Umbilical cord (tissue), 2 donors: ENCODE data around the gene RFX3. TPM values are rescaled to one million over a fixed set of nuclear protein-coding genes. Genes with fewer than 3 reads are reported as not detected.

Source experiments
- DNase-seq: peaks from one replicate; pipeline ENCODE4 v3.0.0-alpha.2; 2015; ENCODE audit warnings: low spot score
- total RNA-seq: library from RNA; depleted of rRNA; stranded (reverse); fragments of >200 nt; gene quantifications from one replicate; pipeline ENCODE4 v1.2.3, GENCODE V29; 2014; ENCODE audit warnings: low replicate concordance; ENCODE audit not compliant: insufficient read depth

The RFX3 gene
- 11.3 TPM for total RNA-seq

DNA sequence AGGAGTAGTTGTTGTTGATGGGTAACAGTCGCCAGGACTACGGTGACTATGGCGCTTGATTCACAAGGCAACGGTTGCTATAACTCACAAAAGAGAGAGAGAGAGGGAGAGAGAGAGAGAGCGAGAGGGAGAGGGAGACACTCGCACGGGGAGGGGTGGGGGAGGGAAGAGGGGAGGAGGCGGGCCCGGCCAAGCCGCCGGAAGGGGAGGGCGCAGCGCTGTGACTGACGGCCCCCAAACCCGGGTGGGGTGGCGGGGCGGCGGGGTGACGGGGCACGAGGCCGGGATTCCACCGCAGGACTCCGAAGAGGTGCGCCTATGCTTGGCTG, at the start of gene RFX3:
Gene RFX3, minus strand, starts transcription at position 166 of the 329 bp plus-strand sequence. CDS start 130,413 bp downstream, outside the sequence.
- DNase-seq, result peak; percentile 97

DNA sequence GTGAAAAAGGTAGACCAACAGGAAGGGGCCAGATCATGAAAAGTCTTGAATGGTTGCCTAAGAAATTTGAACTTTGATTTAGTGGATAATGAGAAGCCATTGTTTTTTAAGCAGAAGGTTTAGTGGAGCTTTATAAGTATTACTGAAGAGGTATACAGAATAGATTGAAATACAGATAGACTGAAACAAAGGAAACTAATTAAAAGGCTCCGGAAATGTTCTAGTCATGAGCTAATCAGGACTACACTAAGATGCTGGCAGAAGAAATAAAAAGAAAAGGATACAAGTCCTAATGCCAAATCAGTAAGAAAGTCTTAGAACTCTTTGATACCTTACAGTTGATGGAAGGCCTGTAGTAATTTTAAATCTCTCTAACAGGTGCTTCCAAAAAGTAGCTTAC, 45.7 kb upstream of the RFX3 start:
- no peak for DNase-seq

DNA sequence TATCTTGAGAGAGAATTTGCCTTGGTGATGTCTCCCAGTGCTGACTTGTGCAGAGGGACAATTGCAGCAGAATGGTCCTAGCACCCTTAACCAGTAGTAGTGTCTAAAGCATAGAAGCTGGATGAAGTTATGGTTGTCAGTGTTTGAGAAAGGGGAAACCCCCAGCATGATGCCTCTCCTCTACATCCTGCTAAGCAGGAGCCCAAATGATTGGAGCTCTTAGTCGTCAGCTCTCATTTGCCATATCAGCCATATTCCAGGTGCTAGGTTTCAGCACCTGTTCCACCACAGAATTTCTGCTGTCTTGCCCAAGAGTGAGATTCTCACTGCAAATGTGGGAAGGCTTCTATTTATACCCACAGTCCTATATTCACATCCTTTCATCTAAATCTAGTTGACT, 43.7 kb upstream of the RFX3 start:
- no peak for DNase-seq

DNA sequence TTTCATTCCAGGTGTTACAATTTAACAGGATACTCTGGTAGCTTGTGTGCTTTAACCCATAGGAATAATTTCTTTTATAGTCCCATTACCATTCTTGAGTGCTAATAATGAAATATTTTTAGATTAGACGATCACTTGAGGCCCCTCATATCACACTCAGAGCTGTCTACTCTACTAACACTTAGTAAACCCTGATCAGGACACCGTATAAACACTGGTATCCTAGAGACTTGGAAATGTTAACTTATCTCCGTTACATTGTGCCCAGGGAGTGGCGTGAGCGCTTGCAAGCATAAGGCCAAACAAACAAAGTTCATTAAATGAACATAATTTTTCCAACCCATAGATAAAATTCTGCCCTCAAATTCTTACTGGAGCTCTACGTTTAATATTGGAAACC, 42.2 kb upstream of the RFX3 start:
- DNase-seq, result no peak

DNA sequence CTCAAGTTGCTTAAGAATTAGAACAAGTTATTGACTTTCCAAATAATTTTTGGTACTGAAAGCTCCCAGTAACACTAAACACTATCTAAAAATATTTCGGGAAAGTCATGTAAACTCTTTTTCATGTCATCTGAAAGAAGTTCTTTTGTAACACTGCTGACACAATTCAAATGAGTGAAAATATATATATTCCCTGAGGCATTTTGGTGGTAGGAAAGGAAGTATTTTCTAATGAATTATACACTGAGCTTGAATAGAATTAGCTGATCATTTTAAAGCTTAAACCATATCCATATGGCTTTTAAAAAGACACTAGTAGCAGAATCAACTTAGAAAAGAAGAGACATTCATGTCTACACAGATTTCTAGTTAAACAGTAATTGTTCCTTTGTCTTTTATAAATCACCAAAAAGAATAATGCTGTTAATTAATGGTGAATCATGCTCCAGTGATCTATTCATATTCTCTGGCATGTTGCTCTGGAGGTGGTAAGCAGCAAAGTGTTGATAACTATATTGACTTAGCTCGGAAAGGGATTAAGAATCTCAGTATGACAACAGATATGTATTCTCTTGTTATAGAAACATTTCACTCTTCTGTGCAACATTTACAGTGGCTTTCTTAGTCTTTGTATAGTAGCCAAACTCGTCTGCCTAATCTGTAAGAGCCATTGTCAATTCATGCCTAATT, 27.4 kb upstream of the RFX3 start:
- no peak for DNase-seq

DNA sequence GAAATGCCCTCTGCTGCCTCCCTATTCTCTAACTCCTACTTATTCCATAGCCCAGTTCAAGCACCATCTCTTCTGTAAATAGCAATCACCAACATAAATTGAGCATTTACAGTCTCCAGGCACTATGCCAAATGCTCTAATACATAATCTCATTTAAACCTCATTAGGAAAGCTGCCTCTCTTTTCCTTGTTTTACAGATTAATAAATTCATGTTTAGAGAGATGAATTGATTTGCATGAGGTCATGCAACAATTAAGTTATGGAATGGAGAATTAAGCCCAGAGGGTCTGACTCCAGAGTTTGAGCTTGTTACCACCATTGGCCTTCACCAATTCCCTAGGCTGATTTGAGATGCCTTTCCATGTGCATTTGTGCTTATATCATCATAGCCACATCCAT, 23.4 kb upstream of the RFX3 start:
- DNase-seq, result no peak

DNA sequence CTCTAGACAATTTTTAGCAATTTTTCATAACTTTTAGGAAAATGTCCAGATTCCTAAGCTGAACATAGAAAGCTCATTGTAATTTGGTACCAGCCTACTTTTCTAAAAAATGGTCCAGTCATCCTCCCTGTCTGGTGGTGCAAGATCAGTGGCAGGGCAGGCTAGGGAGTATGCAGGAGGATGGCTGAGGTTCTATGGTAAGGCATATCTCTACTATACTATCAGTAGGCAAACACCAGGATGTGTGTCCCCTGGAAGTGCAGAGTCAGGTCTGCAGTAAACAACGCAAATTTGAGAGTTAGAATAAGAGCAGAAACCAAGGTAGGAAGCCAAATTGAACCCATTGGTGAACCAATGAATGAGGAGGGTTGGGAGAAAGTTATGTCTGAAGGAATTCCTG, 22.8 kb upstream of the RFX3 start:
- no peak for DNase-seq

DNA sequence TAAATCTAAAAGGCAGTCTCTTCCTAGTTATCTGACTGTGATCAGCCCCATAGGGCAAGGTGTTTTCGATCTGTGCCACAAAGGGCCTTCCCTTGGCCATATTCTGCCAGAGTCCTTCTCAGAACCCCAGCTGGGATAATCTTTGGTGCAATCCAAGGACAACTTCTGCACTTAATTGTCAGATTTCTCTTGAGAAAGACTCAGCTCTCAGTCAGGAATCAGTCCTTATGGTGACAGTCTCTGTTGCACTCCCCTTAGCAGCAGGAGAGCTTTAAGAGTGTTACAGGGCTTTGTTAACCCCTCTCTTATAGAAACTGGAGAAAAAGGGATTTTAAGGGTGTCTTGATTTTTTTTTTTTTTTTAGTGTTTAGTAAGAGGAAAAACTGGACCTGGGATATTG, 15.4 kb upstream of the RFX3 start:
- no peak for DNase-seq

DNA sequence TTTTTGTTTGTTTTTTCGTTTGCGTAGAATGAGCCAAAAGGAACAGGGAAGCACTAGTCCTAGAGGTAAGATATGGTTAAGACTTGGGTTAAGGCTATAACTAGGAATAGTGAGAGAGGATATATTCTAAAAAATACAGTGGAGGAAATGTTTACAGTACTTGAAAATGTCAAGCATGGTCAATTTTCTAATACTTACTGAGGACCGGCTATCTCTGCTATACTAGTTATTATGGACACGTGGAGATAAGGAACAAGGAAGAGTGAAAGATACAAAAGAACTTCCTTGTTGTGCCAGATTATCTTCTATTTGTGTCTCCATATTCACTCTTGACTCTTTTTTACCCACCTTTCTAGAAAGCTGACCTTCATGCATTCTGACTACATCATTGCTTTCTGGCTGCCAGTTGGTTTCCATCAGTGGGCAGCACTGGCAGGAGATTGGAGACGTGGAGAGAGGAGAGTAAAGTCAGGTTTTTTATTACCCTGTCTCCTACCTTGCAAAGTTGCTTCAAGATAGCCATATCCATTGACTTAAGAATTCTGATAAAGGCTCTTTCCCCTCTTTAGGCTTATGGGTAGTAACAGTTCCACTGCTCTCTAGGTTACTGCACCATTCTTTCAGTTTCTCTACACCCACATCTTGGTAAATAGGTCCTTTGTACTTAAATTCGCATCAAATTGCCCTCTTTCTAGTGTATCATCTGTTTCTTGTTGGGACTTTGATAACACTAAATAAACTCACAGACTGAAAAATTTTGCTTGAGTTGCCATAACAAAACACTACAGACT, 9.0 kb upstream of the RFX3 start:
- no peak for DNase-seq

DNA sequence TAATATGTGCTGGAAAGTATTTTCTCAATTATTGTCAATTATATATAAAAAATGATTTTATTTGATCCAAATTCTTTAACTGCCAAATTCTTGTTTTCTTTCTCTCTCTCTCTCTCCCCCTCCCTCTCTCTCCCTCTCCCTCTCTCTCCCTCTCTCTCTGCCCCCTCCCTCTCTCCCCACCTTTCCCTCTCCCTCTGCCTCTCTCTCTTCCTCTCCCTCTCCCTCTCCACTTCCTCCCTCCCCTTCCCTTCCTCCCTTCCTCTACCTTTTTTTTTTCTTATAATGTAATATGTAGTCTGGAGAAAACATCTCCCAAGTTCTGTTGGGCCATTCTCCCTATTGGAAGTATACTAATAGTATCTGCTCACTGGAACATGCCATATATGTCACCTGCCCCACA, 6.4 kb upstream of the RFX3 start:
- DNase-seq, result no peak

DNA sequence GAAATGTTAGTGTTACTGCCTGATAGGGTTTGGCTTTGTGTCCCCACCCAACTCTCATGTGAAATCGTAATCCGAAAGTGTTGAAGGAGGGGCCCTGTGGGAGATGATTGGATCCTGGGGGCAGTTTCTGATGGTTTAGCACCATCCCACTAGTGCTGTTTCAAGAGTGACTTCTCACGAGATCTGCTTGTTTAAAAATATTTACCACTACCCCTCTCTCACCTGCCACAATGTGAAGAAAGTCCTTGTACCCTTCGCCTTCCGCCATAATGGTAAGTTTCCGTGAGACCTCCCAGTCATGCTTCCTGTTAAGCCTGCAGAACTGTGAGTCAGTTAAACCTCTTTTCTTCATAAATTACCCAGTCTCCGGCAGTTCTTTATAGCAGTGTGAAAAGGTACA, 2.6 kb upstream of the RFX3 start:
- no peak for DNase-seq

DNA sequence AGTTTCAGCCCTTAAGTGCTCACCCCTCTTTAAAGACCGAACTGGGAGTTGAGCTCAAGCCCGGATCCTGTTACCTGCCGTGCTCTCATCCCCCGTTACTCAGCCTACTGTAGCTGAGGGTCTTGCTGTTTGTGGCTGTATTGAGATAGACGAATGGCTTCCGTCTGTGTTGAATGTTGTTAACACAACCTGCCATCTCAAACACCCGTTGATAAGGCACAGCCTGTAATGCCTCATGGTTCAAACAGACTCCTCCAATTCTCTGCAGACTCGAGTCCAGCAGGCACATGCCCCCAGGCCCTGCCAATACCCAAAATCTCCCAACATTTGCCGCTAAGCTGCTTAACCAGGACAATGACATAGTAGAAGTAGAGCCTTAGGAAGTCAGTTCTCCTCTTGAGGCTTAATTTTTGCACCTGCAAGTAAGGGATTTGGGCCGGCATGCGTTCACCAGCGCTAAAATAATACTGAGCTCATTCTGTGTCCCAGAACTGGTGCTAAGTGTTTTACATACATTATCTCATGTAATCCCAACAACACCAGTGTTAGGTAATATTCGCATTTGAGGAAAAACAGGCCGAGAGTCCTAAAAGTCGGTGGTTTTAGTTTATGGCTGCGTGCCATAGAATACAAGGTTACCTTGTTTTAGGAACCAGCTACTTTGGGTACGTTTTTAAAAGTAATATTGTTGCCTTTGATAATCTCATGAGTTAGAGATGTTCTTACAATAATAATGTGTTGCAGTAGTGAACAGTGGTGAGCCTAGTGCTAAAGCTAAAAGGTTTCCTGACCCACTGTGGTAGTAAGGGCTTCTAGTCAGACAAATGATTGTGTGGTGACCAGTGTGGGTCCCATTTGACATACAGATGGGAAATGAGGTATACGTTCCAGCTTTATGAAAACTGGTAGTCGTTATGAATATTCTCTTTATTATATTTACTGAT, 1.5 kb upstream of the RFX3 start:
- peak; percentile 8 for DNase-seq

DNA sequence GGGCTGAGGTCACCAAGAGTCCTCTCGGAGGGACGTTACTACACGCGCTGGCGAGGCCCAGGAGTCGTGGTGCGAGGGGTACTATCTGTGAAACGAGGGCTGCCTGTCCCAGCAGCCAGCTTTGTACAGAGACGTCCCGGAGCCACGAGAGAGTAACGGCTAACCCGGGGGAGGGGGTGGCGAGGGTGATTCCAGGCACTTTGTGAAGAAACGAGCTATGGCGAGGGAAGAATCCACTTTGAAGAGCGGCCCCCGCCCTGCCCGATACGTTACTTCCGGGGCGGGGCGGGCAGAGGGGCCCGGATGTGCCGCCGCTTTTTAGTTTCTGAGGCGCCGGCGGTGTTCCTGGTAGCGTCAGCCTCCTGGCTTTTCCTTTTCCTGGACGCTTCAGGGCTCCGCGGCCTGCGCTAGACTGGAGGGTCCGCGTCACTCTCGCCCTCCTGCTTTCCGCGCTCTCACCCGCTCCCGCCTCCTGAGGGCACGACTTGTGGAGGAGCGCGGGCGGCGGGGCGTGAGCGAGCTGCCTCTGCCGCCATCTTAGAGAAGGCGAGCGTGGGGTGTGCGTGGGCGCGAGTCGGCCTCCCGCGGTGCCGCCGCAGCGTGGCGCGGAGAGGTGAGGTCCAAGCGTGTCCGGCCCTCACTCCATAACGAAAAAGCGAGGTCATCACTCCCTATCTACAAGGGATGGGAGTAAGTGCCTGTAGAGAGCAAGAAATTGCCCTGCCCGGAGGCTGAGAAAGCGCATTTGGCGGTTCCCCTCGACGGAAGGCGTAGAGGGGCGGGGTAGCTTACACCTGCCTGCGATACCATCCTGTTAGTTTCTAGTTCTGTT, 580 bp upstream of the RFX3 start:
- DNase-seq, result peak; percentile 94

DNA sequence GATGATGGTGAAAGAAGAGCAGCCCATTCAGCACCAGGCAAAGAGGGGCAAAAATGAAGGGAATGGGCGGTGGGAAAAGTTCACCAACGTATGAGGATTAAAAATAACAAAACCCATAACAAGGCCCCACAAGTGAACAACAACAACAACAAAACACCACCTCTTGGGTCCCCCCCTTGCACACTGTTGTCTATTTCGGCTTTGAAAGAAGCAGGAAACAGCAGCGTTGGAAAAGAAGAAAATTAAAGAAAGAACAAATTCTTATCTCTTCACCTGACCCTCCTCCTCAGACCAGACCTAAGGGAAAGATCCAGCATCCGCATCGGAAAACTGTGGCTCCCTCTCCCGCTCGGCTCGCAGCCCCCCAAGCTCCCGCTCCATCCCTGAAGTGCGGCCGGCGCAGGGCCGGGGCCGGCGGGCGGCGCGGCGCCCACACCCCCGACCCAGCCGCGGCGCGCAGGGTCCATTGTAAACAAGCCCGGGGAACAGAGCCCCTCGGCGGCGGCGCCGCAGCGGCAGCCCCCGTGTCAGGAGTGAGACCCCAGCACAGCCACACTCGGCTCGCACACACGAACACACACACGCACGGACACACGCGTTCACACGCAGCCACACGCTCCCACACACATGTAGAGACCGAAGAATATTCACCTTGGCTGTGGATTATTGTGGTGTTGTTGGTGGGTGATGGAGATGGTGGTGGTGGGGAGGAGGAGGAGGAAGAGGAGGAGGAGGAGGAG, 535 bp downstream of the RFX3 start:
- DNase-seq, result peak; percentile 23

DNA sequence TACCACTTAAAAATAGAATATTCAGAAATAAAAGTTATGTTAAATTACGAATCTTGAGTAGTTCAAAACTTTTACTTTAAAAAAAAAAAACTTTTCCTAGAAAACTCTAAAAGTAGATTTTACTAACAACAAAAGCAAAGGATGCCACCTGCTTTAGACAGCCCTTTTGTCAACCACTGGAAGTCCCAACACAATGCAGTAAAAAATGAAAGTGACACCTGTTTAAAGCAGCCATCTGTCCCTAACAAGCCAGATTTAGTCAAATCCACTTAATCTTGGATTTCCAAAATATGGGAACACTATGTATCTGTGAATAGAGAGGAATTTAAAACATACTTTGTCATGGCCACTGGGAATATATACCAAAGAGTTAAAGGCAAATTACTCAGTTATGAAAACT, 3.8 kb downstream of the RFX3 start:
- no peak for DNase-seq

DNA sequence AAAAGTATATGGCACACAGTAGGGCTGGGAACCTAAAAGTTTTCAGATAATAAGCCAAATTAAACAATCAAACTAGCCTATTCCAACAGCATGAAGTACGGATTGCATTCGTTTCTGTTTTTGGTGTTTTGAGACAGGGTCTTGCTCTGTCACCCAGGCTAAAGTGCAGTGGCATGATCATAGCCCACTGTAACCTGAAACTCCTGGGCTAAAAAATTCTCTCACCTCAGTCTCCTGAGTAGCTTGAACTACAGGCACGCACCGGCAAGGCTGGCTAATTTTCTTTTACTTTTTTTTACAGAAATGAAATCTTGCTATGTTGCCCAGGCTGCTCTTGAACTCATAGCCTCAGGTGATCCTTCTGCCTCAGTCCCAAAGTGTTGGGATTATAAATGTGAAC, 5.2 kb downstream of the RFX3 start:
- no peak for DNase-seq

DNA sequence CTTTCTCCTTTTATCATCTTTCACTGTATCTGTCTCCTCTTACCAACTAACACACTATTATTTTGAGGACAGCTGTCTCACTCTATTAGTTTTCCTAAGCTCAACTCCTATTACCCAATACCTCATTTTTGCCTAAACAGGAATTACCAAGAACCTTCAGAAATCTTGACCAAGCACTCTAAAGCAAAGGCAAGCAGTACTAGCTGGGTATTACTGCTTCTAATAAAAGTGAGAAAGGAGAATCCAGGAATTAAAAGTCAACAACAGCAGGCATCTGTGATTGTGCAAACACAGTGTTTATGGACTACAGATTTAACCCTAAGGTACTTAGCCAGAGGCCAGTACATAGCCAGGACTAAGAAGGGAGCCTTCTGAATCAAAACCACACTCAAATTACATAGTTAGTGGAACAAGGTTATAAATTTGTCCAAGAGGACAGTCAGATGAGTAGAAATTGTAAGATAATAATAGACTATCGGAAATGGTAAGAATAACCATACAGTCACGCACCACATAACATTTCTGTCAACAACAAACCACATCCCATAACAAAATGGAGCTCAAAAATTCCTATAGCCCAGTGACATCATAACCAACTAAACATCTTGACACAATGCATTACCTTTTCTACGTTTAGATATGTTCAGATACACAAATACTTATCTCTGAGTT, 8.3 kb downstream of the RFX3 start:
- no peak for DNase-seq

DNA sequence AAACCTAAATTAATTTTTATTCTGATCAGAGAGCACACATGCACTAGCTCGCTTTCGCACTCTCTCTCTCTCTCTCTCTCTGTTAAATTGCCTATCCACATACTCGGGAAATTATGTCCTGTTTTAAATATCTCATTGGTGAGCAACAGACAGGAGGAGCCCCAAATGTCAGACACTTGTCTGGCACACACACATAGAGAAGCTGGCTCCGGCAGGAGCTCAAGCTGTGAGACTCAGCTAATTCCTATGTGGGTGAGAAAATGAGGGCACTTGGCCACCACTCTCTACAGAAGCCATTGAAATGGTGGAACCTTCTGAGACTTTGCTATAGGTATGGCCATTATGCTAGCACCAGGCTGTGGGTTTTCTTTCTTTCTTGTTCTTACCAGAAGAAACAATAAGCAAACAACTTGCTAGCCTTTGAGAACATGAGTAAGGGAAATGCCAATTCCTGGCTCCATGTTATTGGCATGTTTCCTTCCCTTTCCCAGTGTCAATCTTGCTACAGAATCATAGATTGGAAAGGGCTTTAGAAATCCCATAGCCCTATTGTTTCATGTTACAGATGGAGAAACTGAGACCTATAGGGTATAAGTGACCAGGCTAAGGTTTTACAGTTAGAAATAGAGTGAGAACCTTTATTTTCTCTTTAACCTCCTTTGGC, 9.0 kb downstream of the RFX3 start:
- no peak for DNase-seq

DNA sequence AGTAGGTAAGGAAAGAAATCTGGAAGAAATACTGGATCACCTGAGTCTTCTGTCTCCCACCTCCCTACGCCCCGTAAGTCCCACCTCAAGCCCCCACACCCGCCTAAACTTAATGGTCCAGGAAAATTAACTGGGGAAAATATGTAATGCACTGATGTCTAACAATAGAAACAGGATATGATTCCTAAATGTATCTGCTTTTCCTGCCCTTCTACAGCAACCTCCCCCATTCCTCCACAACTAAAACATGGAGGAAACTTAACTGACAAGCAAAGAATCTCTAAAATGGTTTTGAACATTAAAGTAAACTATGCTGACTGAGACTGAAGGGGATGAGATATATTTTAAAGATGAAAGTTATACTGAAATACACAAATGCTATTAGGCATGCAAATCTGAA, 10.4 kb downstream of the RFX3 start:
- DNase-seq, result no peak

DNA sequence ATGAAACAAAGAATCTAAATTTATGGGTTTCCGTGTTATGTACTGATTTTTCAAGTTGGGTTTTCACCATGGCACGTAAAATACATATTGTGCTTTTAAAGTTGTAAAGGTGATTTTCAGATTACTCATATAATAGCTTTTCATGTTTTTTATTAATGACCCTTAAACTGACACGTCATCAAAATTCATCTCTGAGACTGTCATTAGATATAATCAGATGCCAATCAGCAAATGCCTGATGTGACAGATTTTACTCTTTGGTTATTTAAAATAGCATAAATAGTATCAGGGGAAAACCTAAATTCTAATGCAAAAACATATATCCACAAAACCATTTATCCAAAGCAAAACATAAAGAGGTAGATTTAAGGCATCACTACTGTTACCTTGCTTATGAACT, 11.0 kb downstream of the RFX3 start:
- DNase-seq, result no peak
